HL-60 (cell line): ENCODE measurements around the gene HPS4.

Experiments used
- GABPA ChIP-seq: IDR thresholded peaks from 2 replicates; pipeline ENCODE4 v1.6.1; 2012; ENCODE audit warnings: low read depth
- POLR2AphosphoS5 ChIP-seq: IDR thresholded peaks from 2 replicates; pipeline ENCODE4 v1.6.1; 2012; ENCODE audit warnings: low read depth
- SPI1 ChIP-seq: IDR thresholded peaks from 2 replicates; pipeline ENCODE4 v1.6.1; 2012; ENCODE audit warnings: low read depth, mild to moderate bottlenecking, borderline replicate concordance
- TF ChIP-seq, protein P1 (sequence below): IDR thresholded peaks from one replicate; pipeline ENCODE4 v1.5.1; 2011; ENCODE audit warnings: low read length, control low read depth, inconsistent platforms; ENCODE audit not compliant: insufficient read depth
- TF ChIP-seq, protein P2 (sequence below): IDR thresholded peaks from 2 replicates; pipeline ENCODE4 v1.6.1; 2012; ENCODE audit warnings: low read depth; ENCODE audit not compliant: insufficient replicate concordance

DNA sequence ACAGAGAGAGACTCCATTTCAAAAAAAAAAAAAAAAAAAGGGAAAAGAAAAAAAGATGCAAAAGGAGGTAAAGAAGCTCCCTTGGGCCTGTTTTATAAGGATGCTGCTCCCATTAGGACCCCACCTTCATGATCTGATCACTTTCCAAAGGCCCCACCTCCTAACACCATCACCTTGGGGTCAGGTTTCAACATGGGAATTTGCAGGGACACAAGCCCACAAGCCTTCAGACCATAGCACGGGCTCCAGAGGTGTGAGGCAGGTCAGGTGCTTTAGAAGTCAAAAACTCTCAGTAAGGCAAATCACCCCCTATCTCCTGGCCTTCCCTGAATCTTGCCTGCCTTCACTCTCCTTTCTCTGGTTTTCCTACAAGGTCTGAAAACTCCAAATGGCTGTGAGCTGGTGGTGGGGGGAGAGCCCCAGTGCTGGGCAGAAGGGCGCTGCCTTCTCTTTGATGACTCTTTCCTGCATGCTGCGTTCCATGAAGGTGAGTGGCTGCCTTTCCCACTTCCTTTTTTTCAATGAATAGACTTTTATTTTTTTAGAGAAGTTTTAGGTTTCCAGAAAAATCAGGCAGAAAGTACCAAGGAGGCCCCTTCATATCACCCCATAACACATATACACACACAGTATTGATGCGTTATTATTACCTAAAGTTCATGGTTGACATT is 41.4 kb downstream of the HPS4 start:
- TF ChIP-seq, protein P1, sequence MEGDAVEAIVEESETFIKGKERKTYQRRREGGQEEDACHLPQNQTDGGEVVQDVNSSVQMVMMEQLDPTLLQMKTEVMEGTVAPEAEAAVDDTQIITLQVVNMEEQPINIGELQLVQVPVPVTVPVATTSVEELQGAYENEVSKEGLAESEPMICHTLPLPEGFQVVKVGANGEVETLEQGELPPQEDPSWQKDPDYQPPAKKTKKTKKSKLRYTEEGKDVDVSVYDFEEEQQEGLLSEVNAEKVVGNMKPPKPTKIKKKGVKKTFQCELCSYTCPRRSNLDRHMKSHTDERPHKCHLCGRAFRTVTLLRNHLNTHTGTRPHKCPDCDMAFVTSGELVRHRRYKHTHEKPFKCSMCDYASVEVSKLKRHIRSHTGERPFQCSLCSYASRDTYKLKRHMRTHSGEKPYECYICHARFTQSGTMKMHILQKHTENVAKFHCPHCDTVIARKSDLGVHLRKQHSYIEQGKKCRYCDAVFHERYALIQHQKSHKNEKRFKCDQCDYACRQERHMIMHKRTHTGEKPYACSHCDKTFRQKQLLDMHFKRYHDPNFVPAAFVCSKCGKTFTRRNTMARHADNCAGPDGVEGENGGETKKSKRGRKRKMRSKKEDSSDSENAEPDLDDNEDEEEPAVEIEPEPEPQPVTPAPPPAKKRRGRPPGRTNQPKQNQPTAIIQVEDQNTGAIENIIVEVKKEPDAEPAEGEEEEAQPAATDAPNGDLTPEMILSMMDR = no peak
- no peak for TF ChIP-seq POLR2AphosphoS5
- TF ChIP-seq, protein P2, sequence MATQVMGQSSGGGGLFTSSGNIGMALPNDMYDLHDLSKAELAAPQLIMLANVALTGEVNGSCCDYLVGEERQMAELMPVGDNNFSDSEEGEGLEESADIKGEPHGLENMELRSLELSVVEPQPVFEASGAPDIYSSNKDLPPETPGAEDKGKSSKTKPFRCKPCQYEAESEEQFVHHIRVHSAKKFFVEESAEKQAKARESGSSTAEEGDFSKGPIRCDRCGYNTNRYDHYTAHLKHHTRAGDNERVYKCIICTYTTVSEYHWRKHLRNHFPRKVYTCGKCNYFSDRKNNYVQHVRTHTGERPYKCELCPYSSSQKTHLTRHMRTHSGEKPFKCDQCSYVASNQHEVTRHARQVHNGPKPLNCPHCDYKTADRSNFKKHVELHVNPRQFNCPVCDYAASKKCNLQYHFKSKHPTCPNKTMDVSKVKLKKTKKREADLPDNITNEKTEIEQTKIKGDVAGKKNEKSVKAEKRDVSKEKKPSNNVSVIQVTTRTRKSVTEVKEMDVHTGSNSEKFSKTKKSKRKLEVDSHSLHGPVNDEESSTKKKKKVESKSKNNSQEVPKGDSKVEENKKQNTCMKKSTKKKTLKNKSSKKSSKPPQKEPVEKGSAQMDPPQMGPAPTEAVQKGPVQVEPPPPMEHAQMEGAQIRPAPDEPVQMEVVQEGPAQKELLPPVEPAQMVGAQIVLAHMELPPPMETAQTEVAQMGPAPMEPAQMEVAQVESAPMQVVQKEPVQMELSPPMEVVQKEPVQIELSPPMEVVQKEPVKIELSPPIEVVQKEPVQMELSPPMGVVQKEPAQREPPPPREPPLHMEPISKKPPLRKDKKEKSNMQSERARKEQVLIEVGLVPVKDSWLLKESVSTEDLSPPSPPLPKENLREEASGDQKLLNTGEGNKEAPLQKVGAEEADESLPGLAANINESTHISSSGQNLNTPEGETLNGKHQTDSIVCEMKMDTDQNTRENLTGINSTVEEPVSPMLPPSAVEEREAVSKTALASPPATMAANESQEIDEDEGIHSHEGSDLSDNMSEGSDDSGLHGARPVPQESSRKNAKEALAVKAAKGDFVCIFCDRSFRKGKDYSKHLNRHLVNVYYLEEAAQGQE = no peak
- no peak for TF ChIP-seq GABPA
- peak; percentile 88 for TF ChIP-seq SPI1
